Loucy (cell line): ENCODE data around the gene BABAM2.

Experiments used
- CTCF ChIP-seq: fragments of 200-600 bp; sonication (generic); conservative IDR thresholded peaks from 2 replicates; pipeline ENCODE4 v1.5.1; 2014; ENCODE audit warnings: mild to moderate bottlenecking, antibody characterized with exemption, low read length
- EZH2phosphoT487 ChIP-seq: fragments of 200-600 bp; IDR thresholded peaks from 2 replicates; pipeline ENCODE4 v1.6.1; 2018; ENCODE audit warnings: antibody characterized with exemption, mild to moderate bottlenecking, moderate library complexity, borderline replicate concordance

- TF ChIP-seq CTCF, result no peak
- no peak for TF ChIP-seq EZH2phosphoT487
Measured at GRCh38 chr2:27942612-27943547, 52.4 kb downstream of the BABAM2 start.
